ENCODE measurements around the gene DBI. TPM values are rescaled to one million over a fixed set of nuclear protein-coding genes. Genes with fewer than 3 reads are reported as not detected.

DBI gene
- total RNA-seq, 2 donors from 2014 or later = 145 to 324 TPM

DNA sequence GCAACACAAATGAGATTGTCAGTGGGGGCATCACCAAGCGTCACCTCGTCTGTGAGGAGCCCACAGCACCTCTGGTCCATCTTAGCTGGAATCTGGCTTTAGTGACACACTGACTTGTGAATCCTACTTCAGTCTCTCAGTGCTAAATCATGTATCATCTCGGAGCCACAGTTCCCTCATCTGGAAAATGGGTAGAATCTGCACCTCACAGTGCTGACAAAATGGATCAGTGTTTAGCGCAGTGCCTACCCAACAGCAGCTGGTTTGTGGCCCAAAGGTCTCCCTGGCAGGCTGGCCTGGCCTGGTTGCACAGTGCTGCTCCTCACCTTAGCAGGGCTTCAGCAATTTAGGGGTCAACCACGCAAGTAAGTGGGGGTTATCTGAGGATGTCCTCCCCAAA, 10.0 kb downstream of the DBI start:
- Histone ChIP-seq H3K4me1 (replicated peaks) (no peaks in the 10 kb centered on the region), H3K9me3 (no peaks in the 10 kb centered on the region), H3K27ac (no peak overlapping the region), H3K4me3 (no peak overlapping the region), H3K27me3 (replicated peaks; ENCODE audit: insufficient read depth) (no peaks in the 10 kb centered on the region), H3K36me3 (no peaks in the 10 kb centered on the region)
- DNase-seq (ENCODE audit: low spot score) = no peak
- WGBS = 99% methylated on average over 5 of the region's 5 CpGs
- TF ChIP-seq POLR2A (IDR thresholded peaks at IDR 0.05) (no peak), CTCF (IDR thresholded peaks at IDR 0.05) (no peak), POLR2AphosphoS5 (IDR thresholded peaks at IDR 0.05) (no peak)
- intact Hi-C loops (cut with DNase I) = no loop called here

- no peak for DNase-seq (ENCODE audit: low spot score)
- Histone ChIP-seq H3K27ac (no peak overlapping the region), H3K27me3 (replicated peaks; ENCODE audit: insufficient read depth) (no peaks in the 10 kb centered on the region), H3K9me3 (no peaks in the 10 kb centered on the region), H3K4me3 (no peak overlapping the region), H3K36me3 (no peaks in the 10 kb centered on the region), H3K4me1 (replicated peaks) (no peaks in the 10 kb centered on the region)
- intact Hi-C loops (cut with DNase I) = no loop called here
- WGBS = 78% methylated on average over 7 of the region's 7 CpGs
- TF ChIP-seq CTCF (IDR thresholded peaks at IDR 0.05) (no peak), POLR2AphosphoS5 (IDR thresholded peaks at IDR 0.05) (no peak), POLR2A (IDR thresholded peaks at IDR 0.05) (no peak)
These were observed 10.7 kb downstream of the DBI start for GRCh38 chr2:119377294-119377992.

DNA sequence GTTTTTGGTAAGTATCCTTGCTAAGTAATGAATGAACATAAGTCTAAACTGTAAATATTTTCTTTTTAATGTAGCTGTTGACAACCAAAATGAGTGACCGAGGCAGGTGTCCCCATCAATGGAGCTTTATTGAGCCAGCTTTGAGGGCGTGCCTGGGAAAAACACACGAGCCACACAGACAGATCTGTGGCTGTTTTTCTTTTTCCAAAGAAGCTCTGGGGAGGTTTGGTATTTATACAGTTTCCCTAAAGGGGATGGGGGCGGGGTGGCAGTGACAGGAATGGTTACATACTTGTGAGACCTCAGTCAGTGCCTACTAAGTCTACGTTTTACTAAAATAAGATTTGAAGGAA, 11.2 kb downstream of the DBI start:
- no peaks in the 10 kb centered on the region for H3K27me3 ChIP-seq (replicated peaks; ENCODE audit: insufficient read depth)
- H3K36me3 ChIP-seq = no peaks in the 10 kb centered on the region
- DNase-seq (ENCODE audit: low spot score) = no peak
- H3K9me3 ChIP-seq = no peaks in the 10 kb centered on the region
- no peaks in the 10 kb centered on the region for H3K4me1 ChIP-seq (replicated peaks)
- intact Hi-C loops (cut with DNase I) = no loop called here
- 33% methylated on average over 5 of the region's 5 CpGs for WGBS
- no peak overlapping the region for H3K27ac ChIP-seq
- no peak overlapping the region for H3K4me3 ChIP-seq
- no peak for TF ChIP-seq POLR2AphosphoS5 (IDR thresholded peaks at IDR 0.05)
- TF ChIP-seq CTCF (IDR thresholded peaks at IDR 0.05) = no peak
- no peak for TF ChIP-seq POLR2A (IDR thresholded peaks at IDR 0.05)

- TF ChIP-seq POLR2A (IDR thresholded peaks at IDR 0.05) (no peak), CTCF (IDR thresholded peaks at IDR 0.05) (no peak), POLR2AphosphoS5 (IDR thresholded peaks at IDR 0.05) (no peak)
- Histone ChIP-seq H3K36me3 (no peaks in the 10 kb centered on the region), H3K4me1 (replicated peaks) (no peaks in the 10 kb centered on the region), H3K4me3 (no peak overlapping the region), H3K9me3 (no peaks in the 10 kb centered on the region), H3K27me3 (replicated peaks; ENCODE audit: insufficient read depth) (no peaks in the 10 kb centered on the region), H3K27ac (no peak overlapping the region)
- intact Hi-C loops (cut with DNase I) = no loop called here
- no peak for DNase-seq (ENCODE audit: low spot score)
- WGBS = 79% methylated on average over 6 of the region's 6 CpGs
These were observed 11.8 kb downstream of the DBI start for GRCh38 chr2:119378566-119378965.

DNA sequence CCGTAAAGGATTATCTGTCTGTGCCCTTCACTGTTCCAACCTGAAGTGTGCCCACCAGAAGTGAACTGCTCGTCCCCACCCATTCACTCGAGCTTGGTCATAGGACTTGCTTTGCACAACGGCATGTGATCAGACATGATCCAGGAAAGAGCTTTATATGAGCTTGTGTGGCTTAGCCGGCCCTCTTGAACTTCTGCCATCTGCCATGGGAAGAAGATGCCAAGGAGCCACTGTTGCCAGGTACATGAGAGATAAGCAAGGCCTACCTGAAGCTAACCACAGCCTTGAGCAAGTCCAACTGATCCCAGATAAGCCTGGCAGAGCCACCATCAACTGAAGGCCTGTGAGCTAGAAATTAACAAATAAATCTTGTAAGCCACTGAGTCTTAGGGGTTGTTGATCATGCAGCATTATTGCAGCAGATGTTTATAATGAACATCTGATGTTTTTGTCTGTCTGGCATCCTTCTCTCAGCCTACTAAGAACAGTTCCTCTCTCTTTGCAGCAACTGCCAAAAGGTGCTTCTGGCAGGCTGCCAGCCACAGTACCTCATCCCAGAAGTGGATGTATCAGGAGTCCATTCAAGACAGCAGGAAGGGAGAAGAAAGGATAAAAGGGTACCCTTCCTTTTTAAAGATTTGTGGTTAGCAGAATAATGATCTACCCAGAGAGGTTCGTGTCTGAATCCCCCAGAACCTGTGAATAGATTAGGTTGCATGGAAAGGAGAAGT, 16.8 kb downstream of the DBI start:
- peaks cover 7% of the 10 kb centered on the region for H3K4me1 ChIP-seq (replicated peaks)
- H3K36me3 ChIP-seq = no peaks in the 10 kb centered on the region
- 36% methylated on average over 6 of the region's 6 CpGs for WGBS
- no peaks in the 10 kb centered on the region for H3K27me3 ChIP-seq (replicated peaks; ENCODE audit: insufficient read depth)
- no peaks in the 10 kb centered on the region for H3K9me3 ChIP-seq
- H3K4me3 ChIP-seq = no peak overlapping the region
- intact Hi-C loops (cut with DNase I) = no loop called here
- peak; percentile 92 for DNase-seq (ENCODE audit: low spot score)
- H3K27ac ChIP-seq = peak overlapping the region; percentile 62 to 70
- TF ChIP-seq CTCF (IDR thresholded peaks at IDR 0.05) = no peak
- peak; percentile 94 for TF ChIP-seq POLR2AphosphoS5 (IDR thresholded peaks at IDR 0.05)
- no peak for TF ChIP-seq POLR2A (IDR thresholded peaks at IDR 0.05)

All from prostate gland (tissue), 2 donors.